GM12875 (cell line): ENCODE results near the gene CLEC16A.

ENCODE experiments used
- H3K4me3 ChIP-seq: one replicate; pipeline ENCODE4 v1.5.1; 2011; ENCODE audit warnings: low read depth, low read length, control low read depth
- TF ChIP-seq, protein P1 (sequence below): IDR thresholded peaks from 2 replicates; pipeline ENCODE4 v1.5.1; 2011; ENCODE audit warnings: low read depth, mild to moderate bottlenecking, control low read depth, inconsistent platforms, low read length, moderate library complexity, borderline replicate concordance; ENCODE audit not compliant: insufficient read depth

The CLEC16A gene

DNA sequence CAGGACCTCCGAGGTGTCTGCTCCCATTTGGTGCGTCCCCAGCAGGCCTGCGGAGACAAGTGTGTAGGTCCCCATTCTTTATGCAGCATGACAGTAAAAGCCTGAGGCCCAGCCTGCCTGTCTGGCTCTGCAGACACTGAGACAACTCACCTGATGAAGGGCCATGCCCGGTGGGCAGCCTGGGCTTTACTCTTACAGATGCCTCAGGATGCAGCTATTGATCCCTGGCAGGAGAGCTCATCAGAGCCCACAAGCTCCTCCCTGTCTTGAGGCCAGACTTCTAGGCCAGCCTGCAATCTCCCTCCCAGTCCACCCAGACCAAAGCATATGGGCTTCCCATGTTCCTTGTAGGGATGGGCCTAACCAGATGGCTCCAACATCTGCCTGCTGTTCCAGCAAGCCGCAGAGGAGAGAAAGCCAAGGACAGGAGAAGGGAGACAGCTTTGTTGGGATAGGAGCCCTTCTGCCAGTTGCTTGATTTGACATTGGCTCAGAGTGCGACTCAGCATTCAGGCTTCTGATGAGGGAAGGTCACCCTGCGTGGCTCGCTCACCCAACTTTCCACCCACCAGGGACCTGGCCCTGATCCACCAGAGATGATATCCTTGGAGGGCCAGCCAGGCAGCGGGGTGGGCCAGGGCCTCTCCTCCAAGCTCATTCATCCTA, 224.2 kb downstream of the CLEC16A start:
- no peak overlapping the region for H3K4me3 ChIP-seq
- TF ChIP-seq, protein P1, sequence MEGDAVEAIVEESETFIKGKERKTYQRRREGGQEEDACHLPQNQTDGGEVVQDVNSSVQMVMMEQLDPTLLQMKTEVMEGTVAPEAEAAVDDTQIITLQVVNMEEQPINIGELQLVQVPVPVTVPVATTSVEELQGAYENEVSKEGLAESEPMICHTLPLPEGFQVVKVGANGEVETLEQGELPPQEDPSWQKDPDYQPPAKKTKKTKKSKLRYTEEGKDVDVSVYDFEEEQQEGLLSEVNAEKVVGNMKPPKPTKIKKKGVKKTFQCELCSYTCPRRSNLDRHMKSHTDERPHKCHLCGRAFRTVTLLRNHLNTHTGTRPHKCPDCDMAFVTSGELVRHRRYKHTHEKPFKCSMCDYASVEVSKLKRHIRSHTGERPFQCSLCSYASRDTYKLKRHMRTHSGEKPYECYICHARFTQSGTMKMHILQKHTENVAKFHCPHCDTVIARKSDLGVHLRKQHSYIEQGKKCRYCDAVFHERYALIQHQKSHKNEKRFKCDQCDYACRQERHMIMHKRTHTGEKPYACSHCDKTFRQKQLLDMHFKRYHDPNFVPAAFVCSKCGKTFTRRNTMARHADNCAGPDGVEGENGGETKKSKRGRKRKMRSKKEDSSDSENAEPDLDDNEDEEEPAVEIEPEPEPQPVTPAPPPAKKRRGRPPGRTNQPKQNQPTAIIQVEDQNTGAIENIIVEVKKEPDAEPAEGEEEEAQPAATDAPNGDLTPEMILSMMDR, result no peak

DNA sequence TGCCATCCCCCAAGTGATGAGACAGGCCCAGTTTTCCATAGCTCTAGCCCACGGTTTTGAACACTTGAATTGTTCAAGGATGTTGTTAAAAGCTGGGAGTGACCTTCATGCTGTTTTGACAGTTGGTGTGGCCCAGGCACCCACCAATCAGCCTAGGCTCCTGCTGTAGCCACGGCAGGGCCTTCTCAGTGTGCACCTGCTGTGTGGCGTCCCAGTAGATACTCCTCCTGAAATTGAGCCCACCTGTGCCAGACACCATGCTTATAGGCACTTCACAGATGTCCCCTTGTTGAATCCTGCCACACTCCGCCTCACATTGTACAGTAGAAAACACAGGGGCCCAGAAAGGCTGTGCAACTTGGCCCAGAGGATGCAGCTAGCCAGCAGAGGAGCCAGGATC, 225.3 kb downstream of the CLEC16A start:
- TF ChIP-seq, protein P1, result no peak

GRCh38 chr16:11170201-11170600, 225.8 kb downstream of the CLEC16A start:
- TF ChIP-seq, protein P1, result no peak

More for the DNA sequence above, 225.3 kb downstream of the CLEC16A start:
- no peak overlapping the region for H3K4me3 ChIP-seq

GRCh38 chr16:11170696-11171447, 226.5 kb downstream of the CLEC16A start:
- TF ChIP-seq, protein P1, result no peak
- no peak overlapping the region for H3K4me3 ChIP-seq

More at GRCh38 chr16:11170201-11170600, 225.8 kb downstream of the CLEC16A start:
- no peak overlapping the region for H3K4me3 ChIP-seq

DNA sequence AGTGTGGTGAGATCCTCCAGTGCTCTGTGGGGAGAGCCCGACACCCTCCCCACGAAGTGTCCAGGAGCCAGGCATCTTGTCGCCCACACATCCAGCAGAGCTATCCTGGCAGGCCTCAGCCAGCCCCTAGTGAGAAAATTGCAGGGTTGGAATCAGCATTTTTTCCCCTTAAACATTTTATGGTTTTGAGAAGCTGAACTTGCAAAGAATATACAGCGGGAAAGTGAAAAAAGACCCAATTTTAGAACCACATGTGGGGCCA, 227.0 kb downstream of the CLEC16A start:
- H3K4me3 ChIP-seq, result no peak overlapping the region
- TF ChIP-seq, protein P1, result no peak

DNA sequence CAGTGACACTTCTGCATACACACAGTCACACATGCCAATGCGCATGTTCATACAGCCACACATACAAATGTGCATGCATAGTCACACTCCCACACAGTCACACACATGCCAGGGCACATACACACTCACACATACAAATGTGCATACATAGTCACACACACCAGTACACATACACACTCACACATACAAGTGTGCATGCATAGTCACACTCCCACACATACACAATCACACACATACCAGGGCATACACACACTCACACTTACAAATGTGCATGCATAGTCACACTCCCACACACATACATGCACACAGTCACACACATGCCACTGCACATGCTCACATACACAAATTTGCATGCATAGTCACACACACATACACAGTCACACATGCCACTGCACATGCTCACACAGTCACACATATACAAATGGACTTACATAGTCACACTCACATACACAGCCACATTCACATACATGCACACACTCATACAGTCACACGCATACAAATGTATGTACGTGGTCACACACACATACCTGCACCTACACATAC, 227.5 kb downstream of the CLEC16A start:
- H3K4me3 ChIP-seq, result no peak overlapping the region
- TF ChIP-seq, protein P1, result no peak

DNA sequence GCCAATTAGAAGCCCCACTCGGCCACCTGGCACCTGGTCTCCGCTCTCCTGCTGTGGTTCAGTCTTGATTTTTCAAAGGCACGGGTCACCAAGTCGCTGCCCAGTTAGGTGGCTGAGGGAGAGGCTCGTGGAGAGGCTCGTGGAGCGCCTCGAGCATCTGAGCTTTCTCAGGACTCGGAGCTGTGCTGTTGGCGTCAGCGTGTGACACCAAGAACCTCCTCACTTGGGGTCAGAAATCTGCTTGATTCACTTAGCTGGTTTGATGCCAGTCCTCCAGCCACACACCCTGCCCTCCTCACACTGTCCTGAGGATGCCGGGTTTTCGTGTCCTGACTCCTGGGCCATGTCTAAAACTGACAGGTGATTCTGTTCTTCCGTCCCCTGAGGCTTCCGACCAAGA, 229.1 kb downstream of the CLEC16A start:
- TF ChIP-seq, protein P1, result no peak
- no peak overlapping the region for H3K4me3 ChIP-seq
